Activated CD4-positive, alpha-beta T cell treated with anti-CD3 and anti-CD28 coated beads, Interleukin-2, Interleukin-4, amounts not matched to agents 100 ng/mL and 50 ng/mL, durations not matched to agents 16 hours and 8 hours (primary cell): ENCODE data around the gene TAF1B.

ENCODE experiments used
- DNase-seq: peaks from one replicate; pipeline ENCODE4 v3.0.0-alpha.2; 2020; ENCODE audit warnings: low spot score

TAF1B gene

GRCh38 chr2:9966491-9967022 lies 123.3 kb downstream of the TAF1B start:
- DNase-seq = no peak

DNA sequence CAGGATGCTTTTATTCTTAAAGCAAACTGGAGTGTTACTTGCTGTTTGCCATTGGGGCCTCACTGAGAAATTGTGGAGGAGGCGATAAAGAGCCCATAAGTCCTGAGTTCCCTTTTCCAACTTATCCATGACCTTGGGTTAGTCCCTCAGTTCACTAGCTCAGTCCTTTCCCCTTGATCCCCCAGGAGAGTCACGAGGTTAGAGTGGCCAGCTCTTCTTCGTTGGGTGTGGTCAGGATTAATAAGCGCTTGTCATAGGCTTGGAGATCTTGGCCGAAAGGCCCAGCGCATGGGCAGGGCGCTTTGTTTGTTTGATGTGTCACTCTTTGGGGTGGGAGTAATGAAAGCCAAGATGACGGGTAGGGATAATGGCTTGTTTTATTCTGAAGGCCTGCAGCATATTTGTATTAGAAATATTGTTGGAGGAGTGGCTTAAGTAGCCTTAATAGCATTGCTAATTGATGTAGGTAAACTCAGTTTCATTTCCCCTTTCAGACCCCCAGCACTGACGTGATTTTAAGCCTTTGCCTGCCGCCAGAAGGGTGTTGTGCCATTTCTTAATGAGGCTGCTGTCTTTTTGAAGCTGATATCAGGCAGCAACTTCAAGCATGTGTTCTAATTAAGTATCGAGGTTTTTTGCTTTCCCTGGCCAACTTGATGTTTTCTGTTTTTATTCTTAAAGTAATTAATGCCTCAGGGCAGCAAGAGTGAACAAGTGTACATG lies 123.9 kb downstream of the TAF1B start:
- DNase-seq = no peak

DNA sequence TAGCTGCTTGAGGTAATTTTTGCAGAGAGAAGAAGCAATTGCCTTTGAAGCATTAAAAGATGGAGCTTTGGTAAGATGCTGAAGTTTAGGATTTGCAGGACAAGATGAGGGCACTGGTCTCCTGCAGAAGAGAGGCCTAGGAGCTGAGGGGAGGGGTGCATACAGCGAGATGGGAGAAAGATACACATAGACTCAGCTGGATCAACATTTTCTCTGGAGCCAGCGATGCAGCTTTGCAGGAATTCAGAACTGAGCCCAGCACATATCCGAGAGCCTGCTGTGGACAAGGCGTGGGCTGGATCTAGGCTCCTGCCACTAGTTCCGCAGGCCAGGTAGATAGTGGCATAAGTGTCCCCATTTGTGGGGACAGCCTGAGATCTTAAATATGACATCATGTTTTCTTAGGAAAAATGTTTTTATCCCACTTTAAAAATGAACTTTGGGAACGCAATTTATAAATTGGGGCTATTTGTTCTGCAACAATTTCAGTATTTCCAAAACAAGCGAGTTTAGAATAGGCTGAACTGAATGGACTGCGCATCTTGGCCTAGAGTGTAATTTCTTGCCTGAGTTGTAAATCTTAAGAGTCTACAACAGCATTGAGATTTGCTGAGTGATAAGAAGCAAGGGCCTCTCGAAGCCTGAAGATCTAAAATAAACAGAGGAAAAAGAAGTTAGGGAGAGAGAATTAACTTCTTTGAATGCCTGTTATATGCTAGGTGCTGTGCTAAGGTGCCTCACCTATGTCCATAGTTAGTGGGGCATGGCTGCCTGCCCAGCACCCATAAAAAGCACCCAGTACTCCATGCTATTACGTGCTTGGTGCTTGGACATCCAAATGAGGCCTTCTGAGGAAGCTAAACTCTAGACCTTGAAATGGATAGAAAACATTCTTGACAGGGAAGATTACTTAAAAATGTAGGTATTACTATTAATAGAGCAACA lies 125.6 kb downstream of the TAF1B start:
- DNase-seq = no peak

DNA sequence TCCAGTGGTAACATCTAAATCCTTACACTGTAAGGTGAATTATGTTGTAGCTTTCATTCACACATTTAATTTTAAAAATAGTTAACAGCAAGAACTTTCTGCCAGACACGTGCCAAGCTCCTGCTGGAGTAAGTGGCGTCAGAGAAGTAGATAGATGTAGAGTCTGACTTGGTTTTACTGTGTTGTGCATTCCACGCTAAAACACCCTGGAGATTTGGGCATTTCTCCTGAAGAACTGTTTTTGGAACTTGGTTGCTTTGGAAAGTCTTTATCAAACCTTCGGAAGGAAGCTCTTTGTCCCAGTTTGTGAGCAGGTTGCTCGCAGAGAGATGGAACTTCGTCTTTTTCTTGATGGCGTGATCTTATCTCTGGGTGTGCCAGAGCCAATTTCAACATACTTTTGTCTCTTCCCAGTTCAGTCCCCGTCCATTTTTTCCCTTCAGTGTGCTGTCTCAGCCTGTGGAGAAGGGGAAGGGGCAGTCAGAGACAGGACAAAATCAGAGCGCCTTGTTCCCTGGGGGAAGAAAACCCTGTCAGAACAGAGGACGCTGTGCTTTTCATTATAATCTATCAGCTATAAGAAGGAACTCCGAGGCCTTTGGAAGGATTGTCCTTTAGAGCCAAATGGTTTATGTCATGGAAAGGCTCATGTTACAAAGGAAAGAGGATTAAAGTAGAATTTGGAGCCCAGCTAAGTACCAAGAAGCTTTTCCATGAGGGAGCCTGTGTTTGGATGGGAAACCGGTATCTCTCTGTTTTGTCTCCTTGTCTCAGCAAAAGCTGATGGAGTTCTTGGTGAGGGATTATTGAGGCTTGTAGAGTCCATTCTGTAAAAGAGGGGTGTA lies 127.1 kb downstream of the TAF1B start:
- DNase-seq = no peak

DNA sequence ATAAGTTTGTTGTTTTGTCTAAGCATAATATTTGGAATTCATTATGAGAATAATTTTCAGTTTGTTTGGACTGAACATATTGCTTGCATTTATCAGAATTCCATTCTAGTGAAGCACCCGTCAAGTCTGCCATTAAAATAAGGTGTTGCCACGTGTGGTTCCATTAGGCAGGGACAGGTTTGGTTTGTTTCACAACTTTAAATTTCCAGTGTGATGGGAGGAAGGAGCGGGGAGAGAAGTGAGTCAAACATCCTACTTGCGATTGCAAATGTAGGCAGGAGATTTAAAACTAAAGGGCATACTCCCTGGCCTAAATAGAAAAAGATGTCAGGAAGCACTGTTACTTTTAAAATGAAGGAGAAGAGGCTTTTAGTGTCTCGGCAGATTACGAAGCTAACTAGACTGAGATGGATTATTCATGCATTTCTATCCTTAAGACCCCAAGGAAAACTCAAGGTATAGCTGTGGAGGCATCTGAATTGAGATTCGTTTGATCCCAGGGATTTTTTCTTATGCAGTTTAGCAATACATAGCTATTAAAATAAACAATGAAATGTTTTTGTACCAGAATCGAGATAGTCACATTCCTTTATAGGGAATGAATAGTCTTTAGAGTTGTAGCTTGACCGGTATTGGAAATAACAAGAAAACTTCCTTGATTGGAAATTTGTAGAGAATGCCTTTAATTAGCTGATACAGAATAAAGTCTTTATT lies 128.0 kb downstream of the TAF1B start:
- no peak for DNase-seq

- DNase-seq = no peak
Observed at GRCh38 chr2:9971890-9972289, 128.6 kb downstream of the TAF1B start.

DNA sequence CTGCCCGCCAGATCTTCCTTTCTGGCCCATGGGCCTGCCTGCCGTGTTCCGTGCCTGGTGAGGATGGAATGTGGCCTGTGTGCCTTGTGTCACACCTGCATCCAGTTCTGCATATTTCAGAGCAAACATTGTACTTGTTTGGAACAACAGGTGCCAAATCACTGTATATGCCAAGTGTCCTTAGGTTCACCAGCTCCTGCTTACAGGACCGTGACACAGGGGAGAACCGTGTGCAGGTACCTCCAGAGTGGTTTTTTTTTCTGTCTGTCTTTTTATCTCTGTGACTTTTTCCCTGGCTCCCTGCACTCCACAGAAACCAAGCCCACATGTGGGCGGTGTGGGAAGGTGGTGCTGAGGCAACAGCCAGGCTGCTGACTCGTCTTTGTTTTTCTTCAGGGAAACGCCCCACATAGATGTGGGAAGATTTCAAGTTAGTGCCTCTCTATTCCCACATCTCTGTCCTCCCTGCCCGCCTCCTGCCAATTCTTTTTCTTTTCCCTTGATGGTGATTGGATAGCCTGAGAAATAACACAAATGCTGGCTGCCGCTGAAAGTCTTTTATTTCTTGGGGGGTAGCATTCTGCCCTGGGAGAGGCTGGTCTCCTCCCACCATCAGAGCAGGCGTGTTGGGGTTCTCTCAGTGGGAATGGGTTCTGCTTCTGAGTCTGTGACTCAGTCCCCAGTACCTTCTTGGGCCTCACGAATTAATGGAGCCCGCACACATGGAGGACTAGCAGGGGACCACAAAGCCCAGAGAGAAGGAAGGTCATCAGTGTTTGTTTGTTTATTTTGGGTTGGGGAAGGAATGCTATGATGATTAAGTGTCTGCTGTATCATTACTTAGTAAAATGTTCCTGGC lies 129.6 kb downstream of the TAF1B start:
- no peak for DNase-seq

- DNase-seq = no peak
Observed at GRCh38 chr2:9973690-9974089, 130.4 kb downstream of the TAF1B start.

DNA sequence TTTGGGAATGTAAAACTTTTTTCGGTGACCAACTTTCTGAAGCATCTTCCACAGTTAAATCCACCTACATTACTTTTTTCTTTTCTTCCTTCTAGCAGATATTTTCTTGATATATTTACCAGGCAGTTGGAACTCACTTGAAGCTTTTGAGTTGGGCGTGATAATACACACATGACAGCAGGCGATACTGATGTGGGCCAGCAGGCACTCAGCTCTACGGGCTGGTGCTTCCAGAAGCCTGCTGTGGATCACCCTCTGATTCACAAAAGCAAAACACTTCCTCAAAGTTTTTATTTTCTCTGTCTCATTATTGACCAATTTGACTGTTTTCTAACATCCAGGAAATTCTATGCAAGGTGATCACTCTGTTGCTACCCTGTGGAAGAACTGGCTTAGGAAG lies 131.1 kb downstream of the TAF1B start:
- DNase-seq = no peak

GRCh38 chr2:9975328-9975727 lies 132.1 kb downstream of the TAF1B start:
- no peak for DNase-seq

DNA sequence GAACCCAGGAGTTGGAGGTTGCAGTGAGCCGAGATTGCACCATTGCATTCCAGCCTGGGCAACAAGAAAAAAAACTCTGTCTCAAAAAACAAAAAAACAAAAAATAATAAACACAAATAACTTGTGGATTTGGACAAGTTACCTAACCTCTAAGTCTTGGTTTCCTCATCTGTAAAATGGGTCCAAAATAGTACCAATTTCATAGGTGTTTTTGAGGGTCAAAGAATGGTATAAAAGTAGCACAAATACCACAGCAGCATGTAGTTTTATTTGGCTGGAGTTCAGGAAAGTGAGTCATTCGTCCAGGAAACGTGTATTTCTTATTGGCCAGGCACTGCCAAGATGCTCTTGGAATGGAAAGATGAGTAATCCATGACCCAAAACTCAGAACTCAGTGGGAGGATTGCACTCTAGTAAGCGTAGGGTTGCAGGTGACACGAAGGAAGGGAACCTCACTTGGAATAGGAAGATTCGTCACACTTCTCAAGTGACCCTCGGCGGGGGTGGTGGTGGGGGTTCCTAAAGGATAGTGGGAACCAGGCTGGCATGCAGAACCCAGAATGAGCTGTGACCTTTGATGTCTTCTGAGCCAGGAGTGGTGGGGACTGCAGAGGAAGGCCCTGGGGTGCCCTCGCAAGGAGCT lies 132.7 kb downstream of the TAF1B start:
- peak; percentile 52 for DNase-seq

GRCh38 chr2:9979977-9980376 lies 136.7 kb downstream of the TAF1B start:
- no peak for DNase-seq

DNA sequence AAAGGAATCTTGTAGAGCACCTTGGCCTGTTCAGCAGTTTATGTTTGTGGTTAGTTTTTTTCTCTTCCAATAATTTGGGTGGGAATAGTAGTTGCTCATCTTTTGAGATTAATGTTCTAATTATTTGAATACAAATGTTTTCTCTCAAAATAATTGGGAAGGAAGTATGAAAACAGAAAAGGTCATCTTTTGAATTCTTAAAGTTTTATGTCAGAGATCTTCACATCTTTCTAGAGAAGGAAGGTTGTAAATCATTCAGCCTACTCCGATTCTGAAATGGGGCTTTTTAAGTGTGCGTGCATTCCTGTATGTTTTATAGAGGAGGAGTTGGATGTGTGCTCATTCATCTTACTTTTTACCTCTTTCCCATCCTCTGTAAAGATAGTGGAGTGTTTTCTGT lies 137.2 kb downstream of the TAF1B start:
- no peak for DNase-seq

DNA sequence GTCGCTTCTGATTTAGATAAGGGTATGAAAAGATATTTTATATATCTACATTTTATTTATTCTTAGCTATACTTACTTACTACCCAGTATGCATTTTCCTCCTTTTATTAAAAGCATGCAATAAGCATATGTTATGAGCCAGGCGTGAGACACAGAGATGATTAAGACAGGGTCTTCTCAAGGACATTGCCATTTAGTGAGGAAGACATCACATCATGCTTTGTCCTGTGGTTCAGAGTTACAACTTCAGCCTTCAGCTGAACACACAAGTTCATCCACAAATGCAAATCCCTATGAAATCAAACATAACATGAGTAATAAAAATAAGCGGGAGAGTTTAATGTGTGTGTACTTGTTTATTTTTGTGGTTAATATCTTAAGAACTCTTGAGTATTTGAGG lies 138.4 kb downstream of the TAF1B start:
- no peak for DNase-seq

DNA sequence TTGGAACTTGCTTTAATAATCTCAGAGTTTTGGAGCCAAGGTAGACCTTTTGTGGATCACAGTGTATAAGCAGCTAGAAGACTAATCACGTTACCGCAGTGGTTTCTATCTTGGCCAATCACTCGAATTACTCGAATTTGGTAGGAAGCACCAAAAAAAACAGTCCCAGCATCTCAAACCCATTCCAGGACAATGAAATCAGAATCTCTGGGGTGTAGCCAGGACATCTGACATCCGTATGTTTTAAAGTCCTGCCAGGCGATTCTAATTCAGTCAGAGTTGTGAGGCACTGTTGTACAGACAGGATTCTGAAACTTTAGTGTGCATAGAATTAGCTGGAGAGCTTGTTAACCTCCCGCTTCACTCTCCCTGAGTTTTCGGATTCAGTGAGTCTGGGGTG lies 139.0 kb downstream of the TAF1B start:
- DNase-seq = no peak

- DNase-seq = no peak
Observed at GRCh38 chr2:9982891-9983290, 139.6 kb downstream of the TAF1B start.

DNA sequence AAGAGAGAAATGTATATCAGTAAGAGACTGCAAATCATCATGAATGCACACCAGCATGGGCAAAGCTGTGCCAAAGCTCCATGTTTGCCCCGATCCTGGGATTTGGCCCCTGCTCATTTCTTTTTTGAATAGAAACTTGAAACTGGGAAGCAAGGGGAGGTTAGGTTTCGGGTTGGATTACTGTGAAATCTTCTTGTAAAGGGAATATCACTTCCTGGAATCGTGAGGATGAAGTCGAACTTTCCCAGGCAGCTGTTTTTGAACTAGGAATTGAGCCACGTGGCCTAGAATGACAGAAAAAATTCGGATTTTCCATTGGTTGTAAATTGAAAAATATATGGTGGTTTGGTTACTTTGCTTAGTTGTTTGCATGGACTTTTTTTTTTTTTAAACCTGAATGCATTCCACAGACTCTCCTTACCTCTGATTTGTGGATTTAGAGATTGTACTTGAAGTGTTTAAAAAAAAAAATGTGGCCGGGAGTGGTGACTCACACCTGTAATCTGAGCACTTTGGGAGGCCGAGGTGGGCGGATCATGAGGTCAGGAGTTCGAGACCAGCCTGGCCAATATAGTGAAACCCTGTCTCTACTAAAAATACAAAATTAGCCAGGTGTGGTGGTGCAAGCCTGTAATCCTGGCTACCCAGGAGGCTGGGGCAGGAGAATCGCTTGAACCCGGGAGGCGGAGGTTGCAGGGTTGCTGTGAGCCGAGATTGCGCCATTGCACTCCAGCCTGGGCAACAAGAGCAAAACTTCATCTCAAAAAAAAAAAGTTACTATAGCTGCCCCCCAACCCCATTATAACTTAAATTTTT lies 140.3 kb downstream of the TAF1B start:
- DNase-seq = no peak
